Neural cell (in vitro differentiated cells): ENCODE results near the gene RASGEF1B. TPM values are rescaled to one million over a fixed set of nuclear protein-coding genes. Genes with fewer than 3 reads are reported as not detected.

Experiments
- H2AFZ ChIP-seq: fragments of 200-600, 300-800 bp; sonication (generic), shearing (Covaris generic); 2 replicates; pipeline ENCODE4 v1.6.0; 2014; ENCODE audit warnings: low read depth, mild to moderate bottlenecking, antibody characterized with exemption, low read length, moderate library complexity
- H3F3A ChIP-seq: fragments of 200-600 bp; shearing (Covaris generic); 2 replicates; pipeline ENCODE4 v1.6.1; 2016; ENCODE audit warnings: mild to moderate bottlenecking, moderate library complexity, mixed read lengths, antibody characterized with exemption, low read length; ENCODE audit not compliant: insufficient read depth, poor library complexity, severe bottlenecking
- H3K27ac ChIP-seq: fragments of 200-600, 300-800 bp; sonication (generic), shearing (Covaris generic); 2 replicates; pipeline ENCODE4 v1.5.1; 2014; ENCODE audit warnings: mild to moderate bottlenecking, low read length, moderate library complexity
- H3K27me3 ChIP-seq: fragments of 300-800, 200-600 bp; sonication (generic), shearing (Covaris generic); 2 replicates; pipeline ENCODE4 v1.6.0; 2014; ENCODE audit warnings: mild to moderate bottlenecking, low read depth, low read length, moderate library complexity; ENCODE audit not compliant: insufficient read depth
- H3K36me3 ChIP-seq: fragments of 300-800, 200-600 bp; sonication (generic), shearing (Covaris generic); 2 replicates; pipeline ENCODE4 v1.5.1; 2014; ENCODE audit warnings: mild to moderate bottlenecking, antibody characterized with exemption, low read length, moderate library complexity; ENCODE audit not compliant: insufficient read depth
- H3K4me2 ChIP-seq: fragments of 300-800, 200-600 bp; sonication (generic), shearing (Covaris generic); 2 replicates; pipeline ENCODE4 v1.6.0; 2014; ENCODE audit warnings: mild to moderate bottlenecking, low read length
- H3K4me3 ChIP-seq: fragments of 300-800, 200-600 bp; sonication (generic), shearing (Covaris generic); 2 replicates; pipeline ENCODE4 v1.5.1; 2014; ENCODE audit warnings: mild to moderate bottlenecking, low read length, moderate library complexity
- H3K79me2 ChIP-seq: fragments of 200-600 bp; shearing (Covaris generic); replicated peaks from 2 replicates; pipeline ENCODE4 v1.6.0; 2014; ENCODE audit warnings: mild to moderate bottlenecking, low read length, moderate library complexity; ENCODE audit not compliant: insufficient read depth
- H3K9ac ChIP-seq: fragments of 300-800, 200-600 bp; sonication (generic), shearing (Covaris generic); 2 replicates; pipeline ENCODE4 v1.6.1; 2016; ENCODE audit warnings: mild to moderate bottlenecking, low read length, mixed read lengths
- H3K9me2 ChIP-seq: fragments of 200-600 bp; shearing (Covaris generic); 2 replicates; pipeline ENCODE4 v1.6.1; 2016; ENCODE audit warnings: mild to moderate bottlenecking, low read length, mixed read lengths; ENCODE audit not compliant: insufficient read depth
- H3K9me3 ChIP-seq: fragments of 200-600, 300-800 bp; sonication (generic), shearing (Covaris generic); 2 replicates; pipeline ENCODE4 v1.6.1; 2016; ENCODE audit warnings: mild to moderate bottlenecking, mixed run types, low read length, moderate library complexity, mixed read lengths
- H4K20me1 ChIP-seq: fragments of 200-600 bp; shearing (Covaris generic); 2 replicates; pipeline ENCODE4 v1.6.1; 2016; ENCODE audit warnings: mild to moderate bottlenecking, mixed run types; ENCODE audit not compliant: insufficient read depth
- CTCF ChIP-seq: fragments of 450-650 bp; IDR thresholded peaks from 2 replicates; pipeline ENCODE4 v1.5.1; 2014; ENCODE audit warnings: antibody characterized with exemption, mild to moderate bottlenecking, moderate library complexity; ENCODE audit not compliant: poor library complexity, severe bottlenecking
- EP300 ChIP-seq: fragments of 450-650 bp; conservative IDR thresholded peaks from 2 replicates; pipeline ENCODE4 v1.6.1; 2014; ENCODE audit warnings: antibody characterized with exemption, mild to moderate bottlenecking, moderate library complexity; ENCODE audit not compliant: poor library complexity, severe bottlenecking
- EZH2 ChIP-seq: fragments of 200-600, 300-800 bp; shearing (Covaris generic), sonication (generic); IDR thresholded peaks from 2 replicates; pipeline ENCODE4 v1.6.1; 2014; ENCODE audit warnings: antibody characterized with exemption, low read length, borderline replicate concordance, mild to moderate bottlenecking; ENCODE audit not compliant: insufficient read depth, poor library complexity, severe bottlenecking
- MXI1 ChIP-seq: fragments of 450-650 bp; conservative IDR thresholded peaks from 2 replicates; pipeline ENCODE4 v1.6.1; 2014; ENCODE audit warnings: antibody characterized with exemption, mild to moderate bottlenecking; ENCODE audit not compliant: poor library complexity, severe bottlenecking
- POLR2AphosphoS5 ChIP-seq: IDR thresholded peaks from 2 replicates; pipeline ENCODE4 v1.6.1; 2012
- RAD21 ChIP-seq: fragments of 450-650 bp; conservative IDR thresholded peaks from 2 replicates; pipeline ENCODE4 v1.6.1; 2014; ENCODE audit warnings: antibody characterized with exemption, mild to moderate bottlenecking, moderate library complexity
- SMC3 ChIP-seq: fragments of 450-650 bp; conservative IDR thresholded peaks from 2 replicates; pipeline ENCODE4 v1.6.1; 2014; ENCODE audit warnings: antibody characterized with exemption, mild to moderate bottlenecking, moderate library complexity; ENCODE audit not compliant: poor library complexity
- TAF1 ChIP-seq: IDR thresholded peaks from 2 replicates; pipeline ENCODE4 v1.6.1; 2012; ENCODE audit warnings: low read depth
- polyA plus RNA-seq: library from polyadenylated mRNA; depleted of rRNA; stranded (reverse); fragments of >200 nt; gene quantifications from 2 replicates; pipeline ENCODE4 v1.2.3, GENCODE V29; 2014
- TF ChIP-seq, protein P1 (sequence below): IDR thresholded peaks from 2 replicates; pipeline ENCODE4 v1.6.1; 2012; ENCODE audit warnings: borderline replicate concordance

RASGEF1B gene
- polyA plus RNA-seq, 1 donor from 2014 or later: 21.5 TPM

- Histone ChIP-seq H3K27ac (no peak overlapping the region), H3K9me2 (no peaks in the 10 kb centered on the region), H3K9me3 (no peaks in the 10 kb centered on the region), H3K27me3 (no peaks in the 10 kb centered on the region), H3F3A (no peaks in the 10 kb centered on the region), H3K36me3 (no peaks in the 10 kb centered on the region), H3K9ac (no peak overlapping the region), H3K4me3 (no peak overlapping the region), H2AFZ (no peak overlapping the region), H3K79me2 (no peaks in the 10 kb centered on the region), H4K20me1 (no peaks in the 10 kb centered on the region), H3K4me2 (no peak overlapping the region)
- TF ChIP-seq POLR2AphosphoS5: no peak
- no peak for TF ChIP-seq CTCF
- TF ChIP-seq EZH2: no peak
- TF ChIP-seq EP300: no peak
- TF ChIP-seq, protein P1, sequence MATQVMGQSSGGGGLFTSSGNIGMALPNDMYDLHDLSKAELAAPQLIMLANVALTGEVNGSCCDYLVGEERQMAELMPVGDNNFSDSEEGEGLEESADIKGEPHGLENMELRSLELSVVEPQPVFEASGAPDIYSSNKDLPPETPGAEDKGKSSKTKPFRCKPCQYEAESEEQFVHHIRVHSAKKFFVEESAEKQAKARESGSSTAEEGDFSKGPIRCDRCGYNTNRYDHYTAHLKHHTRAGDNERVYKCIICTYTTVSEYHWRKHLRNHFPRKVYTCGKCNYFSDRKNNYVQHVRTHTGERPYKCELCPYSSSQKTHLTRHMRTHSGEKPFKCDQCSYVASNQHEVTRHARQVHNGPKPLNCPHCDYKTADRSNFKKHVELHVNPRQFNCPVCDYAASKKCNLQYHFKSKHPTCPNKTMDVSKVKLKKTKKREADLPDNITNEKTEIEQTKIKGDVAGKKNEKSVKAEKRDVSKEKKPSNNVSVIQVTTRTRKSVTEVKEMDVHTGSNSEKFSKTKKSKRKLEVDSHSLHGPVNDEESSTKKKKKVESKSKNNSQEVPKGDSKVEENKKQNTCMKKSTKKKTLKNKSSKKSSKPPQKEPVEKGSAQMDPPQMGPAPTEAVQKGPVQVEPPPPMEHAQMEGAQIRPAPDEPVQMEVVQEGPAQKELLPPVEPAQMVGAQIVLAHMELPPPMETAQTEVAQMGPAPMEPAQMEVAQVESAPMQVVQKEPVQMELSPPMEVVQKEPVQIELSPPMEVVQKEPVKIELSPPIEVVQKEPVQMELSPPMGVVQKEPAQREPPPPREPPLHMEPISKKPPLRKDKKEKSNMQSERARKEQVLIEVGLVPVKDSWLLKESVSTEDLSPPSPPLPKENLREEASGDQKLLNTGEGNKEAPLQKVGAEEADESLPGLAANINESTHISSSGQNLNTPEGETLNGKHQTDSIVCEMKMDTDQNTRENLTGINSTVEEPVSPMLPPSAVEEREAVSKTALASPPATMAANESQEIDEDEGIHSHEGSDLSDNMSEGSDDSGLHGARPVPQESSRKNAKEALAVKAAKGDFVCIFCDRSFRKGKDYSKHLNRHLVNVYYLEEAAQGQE: no peak
- no peak for TF ChIP-seq SMC3
- TF ChIP-seq RAD21: no peak
These were observed 18.9 kb upstream of the RASGEF1B start for GRCh38 chr4:81490403-81491160.

- Histone ChIP-seq H3F3A (no peaks in the 10 kb centered on the region), H4K20me1 (no peaks in the 10 kb centered on the region), H3K9ac (no peak overlapping the region), H3K4me2 (no peak overlapping the region), H2AFZ (no peak overlapping the region), H3K4me3 (no peak overlapping the region), H3K9me3 (no peaks in the 10 kb centered on the region), H3K27ac (no peak overlapping the region), H3K27me3 (no peaks in the 10 kb centered on the region), H3K36me3 (no peaks in the 10 kb centered on the region), H3K79me2 (no peaks in the 10 kb centered on the region), H3K9me2 (no peaks in the 10 kb centered on the region)
- TF ChIP-seq SMC3 (no peak), EP300 (no peak), TAF1 (no peak), POLR2AphosphoS5 (no peak), MXI1 (no peak), CTCF (no peak)
These were observed 14.8 kb upstream of the RASGEF1B start for GRCh38 chr4:81486502-81486901.
